Gastrocnemius medialis (tissue), 4 donors: Measurements from ENCODE around the gene TTC39C. TPM values are rescaled to one million over a fixed set of nuclear protein-coding genes. Genes with fewer than 3 reads are reported as not detected.

Experiments used
- ATAC-seq, 2 donors: fragments of 150-250 bp; one replicate each; pipeline ENCODE4 v1.9.1; 2016
- DNase-seq, 2 donors: peaks; one replicate each; pipeline ENCODE4 v3.0.0-alpha.2; 2019
- H3K27ac ChIP-seq, 4 donors: fragments of 200-600 bp; sonication (generic); 1 replicate in 1 of 4; 2 replicates in 3 of 4; pipeline ENCODE4 v1.5.1; 2016 to 2018; ENCODE audit warnings: mild to moderate bottlenecking in 2 of 4, moderate library complexity in 1 of 4
- H3K27me3 ChIP-seq, 3 donors: fragments of 200-600 bp; sonication (generic) in 2 of 3; 1 replicate in 1 of 3; 2 replicates in 2 of 3; pipeline versions ENCODE4 v1.5.1 to v1.6.0; 2016 to 2019; ENCODE audit warnings: mild to moderate bottlenecking in 1 of 3, moderate library complexity in 1 of 3
- H3K36me3 ChIP-seq, 2 donors: fragments of 200-600 bp; sonication (generic) in 1 of 2; one replicate each; pipeline ENCODE4 v1.5.1; 2017 to 2018
- H3K4me1 ChIP-seq, 2 donors: fragments of 200-600 bp; sonication (generic) in 1 of 2; one replicate each; pipeline ENCODE4 v1.5.1; 2016 to 2017; ENCODE audit warnings: mild to moderate bottlenecking in 2 of 2
- H3K4me3 ChIP-seq, 4 donors: fragments of 200-600 bp; sonication (generic) in 3 of 4; 1 replicate in 1 of 4; 2 replicates in 3 of 4; pipeline ENCODE4 v1.5.1; 2016 to 2019; ENCODE audit warnings: mild to moderate bottlenecking in 2 of 4
- H3K9me3 ChIP-seq, 3 donors: fragments of 200-600 bp; sonication (generic) in 2 of 3; 1 replicate in 1 of 3; 2 replicates in 2 of 3; pipeline ENCODE4 v1.5.1; 2016 to 2019
- POLR2A ChIP-seq, 2 donors: fragments of 450-650 bp; IDR thresholded peaks; one replicate each; pipeline ENCODE4 v1.6.1; 2017; ENCODE audit warnings: antibody characterized with exemption in 2 of 2, mild to moderate bottlenecking in 2 of 2, moderate library complexity in 2 of 2
- in situ Hi-C, 4 donors: fragments of 200-750 bp; cut with MboI; loops; one replicate each; pipeline versions ENCODE4 v1.15.0 to v1.8.0; 2017; ENCODE audit warnings: low sequenced_read_pairs in 4 of 4
- intact Hi-C: fragments of 100-400 bp; cut with DNase I; formaldehyde crosslinking; loops from one replicate; pipeline ENCODE4 v1.15.1; 2023; ENCODE audit warnings: low total_unique reads
- total RNA-seq, 4 donors: library from RNA; depleted of rRNA; stranded (reverse); fragments of >200 nt; gene quantifications; one replicate each; pipeline versions ENCODE4 v1.1.0 to v1.2.3, GENCODE V29; 2016
- TF ChIP-seq, protein P1 (sequence below), 5 experiments: fragments of 450-650 bp in 3 of 5; fragments of 200-600 bp in 2 of 5; sonication (generic) in 2 of 5; IDR thresholded peaks in 4 of 5; conservative IDR thresholded peaks in 1 of 5; 1 replicate in 4 of 5; 2 replicates in 1 of 5; pipeline ENCODE4 v1.5.1; 2016 to 2019; ENCODE audit warnings: antibody characterized with exemption in 5 of 5, mild to moderate bottlenecking in 3 of 5, moderate library complexity in 3 of 5

Gene TTC39C
- total RNA-seq, 4 donors from 2014 or later = 0.71 to 1.8 (median 1.5) TPM

DNA sequence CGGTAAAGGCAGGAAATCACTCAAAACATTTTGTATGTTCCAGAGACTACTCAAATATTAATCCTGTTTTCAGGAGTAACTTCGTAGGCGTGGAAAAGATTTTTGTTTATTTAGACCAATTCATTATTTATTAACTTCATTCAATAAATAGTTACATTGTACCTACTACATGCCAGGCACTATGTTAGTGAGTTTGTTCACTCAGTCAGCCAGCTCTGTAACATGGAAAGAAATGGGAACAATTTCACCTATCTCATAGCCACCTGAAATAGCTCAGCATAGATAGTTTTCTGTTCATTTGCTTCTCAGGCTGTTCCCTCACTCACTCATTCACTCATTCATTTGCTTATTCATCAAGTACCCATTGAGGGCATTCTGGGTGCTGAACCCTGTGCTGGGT lies 34.6 kb downstream of the TTC39C start:
- Histone ChIP-seq H3K9me3 (no peaks in the 10 kb centered on the region), H3K27ac (no peak overlapping the region), H3K4me3 (no peak overlapping the region), H3K4me1 (no peaks in the 10 kb centered on the region), H3K27me3 (no peaks in the 10 kb centered on the region), H3K36me3 (no peaks in the 10 kb centered on the region)
- in situ Hi-C loops = no loop called here
- DNase-seq = no peak
- intact Hi-C loops = no loop called here
- TF ChIP-seq, protein P1, sequence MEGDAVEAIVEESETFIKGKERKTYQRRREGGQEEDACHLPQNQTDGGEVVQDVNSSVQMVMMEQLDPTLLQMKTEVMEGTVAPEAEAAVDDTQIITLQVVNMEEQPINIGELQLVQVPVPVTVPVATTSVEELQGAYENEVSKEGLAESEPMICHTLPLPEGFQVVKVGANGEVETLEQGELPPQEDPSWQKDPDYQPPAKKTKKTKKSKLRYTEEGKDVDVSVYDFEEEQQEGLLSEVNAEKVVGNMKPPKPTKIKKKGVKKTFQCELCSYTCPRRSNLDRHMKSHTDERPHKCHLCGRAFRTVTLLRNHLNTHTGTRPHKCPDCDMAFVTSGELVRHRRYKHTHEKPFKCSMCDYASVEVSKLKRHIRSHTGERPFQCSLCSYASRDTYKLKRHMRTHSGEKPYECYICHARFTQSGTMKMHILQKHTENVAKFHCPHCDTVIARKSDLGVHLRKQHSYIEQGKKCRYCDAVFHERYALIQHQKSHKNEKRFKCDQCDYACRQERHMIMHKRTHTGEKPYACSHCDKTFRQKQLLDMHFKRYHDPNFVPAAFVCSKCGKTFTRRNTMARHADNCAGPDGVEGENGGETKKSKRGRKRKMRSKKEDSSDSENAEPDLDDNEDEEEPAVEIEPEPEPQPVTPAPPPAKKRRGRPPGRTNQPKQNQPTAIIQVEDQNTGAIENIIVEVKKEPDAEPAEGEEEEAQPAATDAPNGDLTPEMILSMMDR (IDR thresholded peaks at IDR 0.05 in 4 of 5, conservative IDR thresholded peaks at IDR 0.05 in 1 of 5) = no peak
- no peak for TF ChIP-seq POLR2A (IDR thresholded peaks at IDR 0.05)
- ATAC-seq = no peak

DNA sequence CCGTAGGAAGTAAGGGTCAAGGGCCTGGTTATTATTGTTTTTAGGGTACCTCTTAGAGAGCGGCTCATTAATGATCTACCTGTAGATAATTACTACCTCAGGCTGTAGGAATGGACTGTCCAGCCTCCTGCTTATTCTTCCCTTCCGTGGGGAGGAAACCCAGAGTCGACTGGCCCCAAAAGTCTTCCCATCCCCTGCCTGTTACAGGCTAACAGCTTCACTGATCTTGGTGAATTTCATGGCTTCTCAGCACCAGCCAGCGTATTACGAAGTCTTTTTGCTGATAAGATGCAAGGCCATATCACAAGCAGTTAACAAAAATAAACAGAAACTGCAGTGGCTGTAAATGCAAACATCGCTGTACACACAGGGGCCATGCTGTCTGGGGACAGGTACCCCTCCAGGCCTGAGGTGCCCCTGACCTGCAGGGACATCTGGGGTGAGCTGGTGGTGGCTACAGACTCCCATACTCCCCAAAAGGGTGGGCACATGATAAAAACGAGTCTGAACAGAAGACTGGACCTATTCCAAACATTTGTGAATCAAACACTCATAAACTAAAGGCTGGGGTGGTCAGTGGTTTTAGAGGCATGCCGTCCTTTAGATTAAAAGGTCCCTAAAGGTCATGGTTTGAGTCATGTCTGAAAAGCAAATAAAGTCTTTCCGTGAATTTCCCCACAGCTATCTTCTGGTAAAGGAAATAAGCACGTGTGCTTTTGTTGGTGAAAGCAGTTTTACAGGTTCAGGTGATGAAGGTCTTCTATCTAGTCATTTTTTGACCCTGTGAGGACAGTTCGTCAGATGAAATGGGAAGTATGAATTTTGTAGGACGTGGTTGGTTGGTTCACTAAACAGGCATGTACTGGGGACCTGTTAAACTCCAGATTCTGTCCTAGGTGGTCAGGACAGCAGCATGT lies 36.7 kb downstream of the TTC39C start:
- no peak overlapping the region for H3K4me3 ChIP-seq
- no peak overlapping the region for H3K27ac ChIP-seq
- H3K4me1 ChIP-seq = no peaks in the 10 kb centered on the region
- H3K36me3 ChIP-seq = no peaks in the 10 kb centered on the region
- H3K9me3 ChIP-seq = no peaks in the 10 kb centered on the region
- no peak for DNase-seq
- intact Hi-C loops = no loop called here
- in situ Hi-C loops = no loop called here
- no peak for ATAC-seq
- no peaks in the 10 kb centered on the region for H3K27me3 ChIP-seq
- TF ChIP-seq POLR2A (IDR thresholded peaks at IDR 0.05) = no peak

DNA sequence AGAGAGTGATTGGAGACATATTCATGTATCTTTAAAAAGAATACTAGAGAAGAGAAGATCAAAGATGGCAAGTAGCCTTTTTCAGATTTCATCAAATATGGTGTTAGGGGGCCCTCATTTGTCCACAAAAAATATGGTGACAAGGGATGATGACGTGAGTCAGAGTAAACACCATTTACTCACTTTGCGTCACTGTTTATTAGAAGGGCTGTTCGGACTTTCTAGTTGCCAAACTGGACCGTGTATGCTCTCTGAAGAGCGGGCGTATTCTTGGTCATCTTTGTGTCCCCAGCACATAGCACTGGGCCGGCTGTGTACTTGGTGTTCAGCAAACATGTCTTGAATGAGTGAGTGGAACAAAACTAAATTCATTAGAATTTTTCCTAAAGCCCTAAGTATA lies 37.5 kb downstream of the TTC39C start:
- Histone ChIP-seq H3K4me1 (no peaks in the 10 kb centered on the region), H3K27ac (no peak overlapping the region), H3K9me3 (no peaks in the 10 kb centered on the region), H3K27me3 (no peaks in the 10 kb centered on the region), H3K4me3 (no peak overlapping the region), H3K36me3 (no peaks in the 10 kb centered on the region)
- DNase-seq = no peak
- TF ChIP-seq POLR2A (IDR thresholded peaks at IDR 0.05) = no peak
- TF ChIP-seq, protein P1 (IDR thresholded peaks at IDR 0.05 in 4 of 5, conservative IDR thresholded peaks at IDR 0.05 in 1 of 5) = no peak
- ATAC-seq = no peak
- intact Hi-C loops = no loop called here
- in situ Hi-C loops = no loop called here

DNA sequence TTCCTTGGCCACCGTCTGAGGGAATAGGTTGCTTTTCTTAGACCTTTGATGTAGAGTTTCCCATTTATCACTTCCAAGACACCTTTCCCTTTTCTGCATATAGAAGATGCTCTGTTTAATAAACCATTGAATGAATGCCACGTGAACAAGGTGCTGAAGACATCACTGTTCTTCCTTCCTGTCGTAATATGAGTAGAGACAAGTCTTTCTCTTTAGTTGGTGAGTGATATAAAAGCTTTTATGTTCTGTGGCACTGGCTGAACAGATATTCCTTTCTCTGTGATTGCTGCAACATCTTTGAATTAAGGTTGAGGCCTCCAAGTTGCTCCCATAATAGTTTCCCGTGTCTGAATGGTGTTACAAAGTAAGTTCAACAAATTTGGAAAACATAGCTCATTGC lies 38.7 kb downstream of the TTC39C start:
- H3K27ac ChIP-seq = no peak overlapping the region

DNA sequence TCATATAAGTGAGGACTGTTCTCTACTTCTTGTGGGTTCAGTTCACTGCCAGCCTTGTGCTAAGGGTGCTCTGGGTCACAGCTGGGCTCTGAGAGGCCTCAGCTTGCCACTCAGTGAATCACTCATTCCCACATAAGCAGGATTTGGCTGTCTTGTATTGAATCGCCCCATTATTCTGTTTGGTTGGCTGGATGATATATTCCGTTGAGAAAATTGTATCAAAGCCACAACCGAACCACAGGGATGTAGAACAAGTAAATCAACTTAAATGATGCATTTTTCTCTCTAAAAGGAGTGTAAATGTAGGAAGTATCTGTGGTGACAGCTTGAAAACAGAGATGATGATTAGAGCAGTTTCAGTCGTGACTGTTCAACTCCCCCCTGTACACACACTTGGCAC lies 39.6 kb downstream of the TTC39C start:
- TF ChIP-seq, protein P1 (IDR thresholded peaks at IDR 0.05 in 4 of 5, conservative IDR thresholded peaks at IDR 0.05 in 1 of 5) = no peak
- no peak for TF ChIP-seq POLR2A (IDR thresholded peaks at IDR 0.05)
- Histone ChIP-seq H3K27ac (no peak overlapping the region), H3K9me3 (no peaks in the 10 kb centered on the region), H3K4me1 (no peaks in the 10 kb centered on the region), H3K4me3 (no peak overlapping the region), H3K36me3 (no peaks in the 10 kb centered on the region), H3K27me3 (no peaks in the 10 kb centered on the region)
- ATAC-seq = no peak
- in situ Hi-C loops (no loop called here), intact Hi-C loops (no loop called here)
- no peak for DNase-seq

More for the DNA sequence above, 38.7 kb downstream of the TTC39C start:
- Histone ChIP-seq H3K36me3 (no peaks in the 10 kb centered on the region), H3K9me3 (no peaks in the 10 kb centered on the region), H3K4me1 (no peaks in the 10 kb centered on the region), H3K27me3 (no peaks in the 10 kb centered on the region), H3K4me3 (no peak overlapping the region)
- in situ Hi-C loops (no loop called here), intact Hi-C loops (no loop called here)
- TF ChIP-seq, protein P1 (IDR thresholded peaks at IDR 0.05 in 4 of 5, conservative IDR thresholded peaks at IDR 0.05 in 1 of 5) = no peak
- no peak for DNase-seq
- no peak for ATAC-seq
